Right lobe of liver (tissue), 4 donors: ENCODE results near the gene HES6.

Experiments used
- POLR2A ChIP-seq: fragments of 450-650 bp; IDR thresholded peaks from one replicate; pipeline ENCODE4 v1.6.1; 2017; ENCODE audit warnings: antibody characterized with exemption, mild to moderate bottlenecking
- TF ChIP-seq, protein P1 (sequence below), 4 donors: fragments of 200-600 bp in 3 of 4; fragments of 450-650 bp in 1 of 4; IDR thresholded peaks; one replicate each; pipeline versions ENCODE4 v1.5.1 to v1.8.0; 2016 to 2022; ENCODE audit warnings: antibody characterized with exemption in 4 of 4, mild to moderate bottlenecking in 2 of 4
- donor health status: DM: no; HTN: no; CAD: no.
- donor health status: DM: no; HTN: no; CAD: no.
- donor health status: DM: no; HTN: yes; CAD: no.

GRCh38 chr2:238231251-238231793 lies 8.5 kb downstream of the HES6 start:
- TF ChIP-seq, protein P1, sequence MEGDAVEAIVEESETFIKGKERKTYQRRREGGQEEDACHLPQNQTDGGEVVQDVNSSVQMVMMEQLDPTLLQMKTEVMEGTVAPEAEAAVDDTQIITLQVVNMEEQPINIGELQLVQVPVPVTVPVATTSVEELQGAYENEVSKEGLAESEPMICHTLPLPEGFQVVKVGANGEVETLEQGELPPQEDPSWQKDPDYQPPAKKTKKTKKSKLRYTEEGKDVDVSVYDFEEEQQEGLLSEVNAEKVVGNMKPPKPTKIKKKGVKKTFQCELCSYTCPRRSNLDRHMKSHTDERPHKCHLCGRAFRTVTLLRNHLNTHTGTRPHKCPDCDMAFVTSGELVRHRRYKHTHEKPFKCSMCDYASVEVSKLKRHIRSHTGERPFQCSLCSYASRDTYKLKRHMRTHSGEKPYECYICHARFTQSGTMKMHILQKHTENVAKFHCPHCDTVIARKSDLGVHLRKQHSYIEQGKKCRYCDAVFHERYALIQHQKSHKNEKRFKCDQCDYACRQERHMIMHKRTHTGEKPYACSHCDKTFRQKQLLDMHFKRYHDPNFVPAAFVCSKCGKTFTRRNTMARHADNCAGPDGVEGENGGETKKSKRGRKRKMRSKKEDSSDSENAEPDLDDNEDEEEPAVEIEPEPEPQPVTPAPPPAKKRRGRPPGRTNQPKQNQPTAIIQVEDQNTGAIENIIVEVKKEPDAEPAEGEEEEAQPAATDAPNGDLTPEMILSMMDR (IDR thresholded peaks at IDR 0.05) = no peak
- no peak for TF ChIP-seq POLR2A
